Sigmoid colon (tissue), 7 donors: ENCODE data around the gene HLA-DRB5. TPM values are rescaled to one million over a fixed set of nuclear protein-coding genes. Genes with fewer than 3 reads are reported as not detected.

ENCODE experiments used
- DNase-seq: peaks from one replicate; pipeline ENCODE4 v3.0.0-alpha.2; 2019
- H3K27ac ChIP-seq, 4 donors: fragments of 200-600 bp; sonication (generic); one replicate each; pipeline ENCODE4 v1.5.1; 2016 to 2019; ENCODE audit warnings: mild to moderate bottlenecking in 1 of 4
- H3K27me3 ChIP-seq, 3 donors: fragments of 200-600 bp; sonication (generic); one replicate each; pipeline ENCODE4 v1.5.1; 2019; ENCODE audit warnings: mild to moderate bottlenecking in 1 of 3
- H3K36me3 ChIP-seq, 4 donors: fragments of 200-600 bp; sonication (generic); one replicate each; pipeline ENCODE4 v1.5.1; 2016 to 2019
- H3K4me1 ChIP-seq, 4 donors: fragments of 200-600 bp; sonication (generic); one replicate each; pipeline ENCODE4 v1.5.1; 2017 to 2019
- H3K4me3 ChIP-seq, 4 donors: fragments of 200-600 bp; sonication (generic); one replicate each; pipeline ENCODE4 v1.5.1; 2017 to 2019; ENCODE audit warnings: mild to moderate bottlenecking in 2 of 4, moderate library complexity in 1 of 4
- H3K9me3 ChIP-seq, 4 donors: fragments of 200-600 bp in 3 of 4; sonication (generic) in 3 of 4; one replicate each; pipeline versions ENCODE4 v1.5.1 to v1.6.1; 2013 to 2019
- EP300 ChIP-seq, 4 donors: sonication (generic); formaldehyde crosslinking; IDR thresholded peaks; one replicate each; pipeline ENCODE4 v1.6.1; 2017; ENCODE audit warnings: antibody characterized with exemption in 4 of 4
- POLR2A ChIP-seq, 2 donors: fragments of 450-650 bp; IDR thresholded peaks; one replicate each; pipeline ENCODE4 v1.6.1; 2016; ENCODE audit warnings: antibody characterized with exemption in 2 of 2, mild to moderate bottlenecking in 2 of 2, moderate library complexity in 2 of 2
- POLR2AphosphoS5 ChIP-seq, 4 donors: sonication (generic); formaldehyde crosslinking; IDR thresholded peaks; one replicate each; pipeline ENCODE4 v1.6.1; 2017; ENCODE audit warnings: antibody characterized with exemption in 4 of 4
- WGBS, 2 donors: extraction: QIAGEN DNeasy Blood & Tissue Kit; methylation state at CpG; one replicate each; pipeline ENCODE4 v1.1.7; 2013; 5-methylcytosine and 5-hydroxymethylcytosine counted together
- intact Hi-C: fragments of 100-400 bp; cut with DNase I; formaldehyde crosslinking; loops from one replicate; pipeline ENCODE4 v1.15.1; 2023
- polyA plus RNA-seq, 3 donors: library from polyadenylated mRNA; stranded (reverse); fragments of 200-250 nt; gene quantifications; one replicate each; pipeline ENCODE4 v1.2.3, GENCODE V29; 2013
- total RNA-seq, 4 donors: library from RNA; depleted of rRNA; stranded (reverse); fragments of >200 nt; gene quantifications; one replicate each; pipeline ENCODE4 v1.1.0, GENCODE V29; 2016
- TF ChIP-seq, protein P1 (sequence below), 4 experiments: fragments of 450-650 bp in 3 of 4; fragments of 200-600 bp in 1 of 4; IDR thresholded peaks; one replicate each; pipeline ENCODE4 v1.5.1; 2016 to 2019; ENCODE audit warnings: antibody characterized with exemption in 4 of 4, mild to moderate bottlenecking in 3 of 4, moderate library complexity in 2 of 4
- donor health status: healthy with polysubstance abuse.
- donor health status: Bipolar disorder and iron deficiency.
- donor health status: healthy.

Gene HLA-DRB5
- total and polyA plus RNA-seq, 7 donors, result 0.71 to 20.8 (median 2.1) TPM; not detected in 1

GRCh38 chr6:32568561-32568960, 38.5 kb upstream of the HLA-DRB5 start:
- Histone ChIP-seq H3K27ac (no peak overlapping the region), H3K4me3 (no peak overlapping the region), H3K9me3 (no peaks in the 10 kb centered on the region), H3K27me3 (no peaks in the 10 kb centered on the region), H3K36me3 (no peaks in the 10 kb centered on the region), H3K4me1 (no peaks in the 10 kb centered on the region)
- DNase-seq, result no peak
- intact Hi-C loops, result no loop called here
- WGBS, 2 donors, result 0 to 31% methylated on average over 5 to 6 of the region's 6 CpGs
- TF ChIP-seq, protein P1, sequence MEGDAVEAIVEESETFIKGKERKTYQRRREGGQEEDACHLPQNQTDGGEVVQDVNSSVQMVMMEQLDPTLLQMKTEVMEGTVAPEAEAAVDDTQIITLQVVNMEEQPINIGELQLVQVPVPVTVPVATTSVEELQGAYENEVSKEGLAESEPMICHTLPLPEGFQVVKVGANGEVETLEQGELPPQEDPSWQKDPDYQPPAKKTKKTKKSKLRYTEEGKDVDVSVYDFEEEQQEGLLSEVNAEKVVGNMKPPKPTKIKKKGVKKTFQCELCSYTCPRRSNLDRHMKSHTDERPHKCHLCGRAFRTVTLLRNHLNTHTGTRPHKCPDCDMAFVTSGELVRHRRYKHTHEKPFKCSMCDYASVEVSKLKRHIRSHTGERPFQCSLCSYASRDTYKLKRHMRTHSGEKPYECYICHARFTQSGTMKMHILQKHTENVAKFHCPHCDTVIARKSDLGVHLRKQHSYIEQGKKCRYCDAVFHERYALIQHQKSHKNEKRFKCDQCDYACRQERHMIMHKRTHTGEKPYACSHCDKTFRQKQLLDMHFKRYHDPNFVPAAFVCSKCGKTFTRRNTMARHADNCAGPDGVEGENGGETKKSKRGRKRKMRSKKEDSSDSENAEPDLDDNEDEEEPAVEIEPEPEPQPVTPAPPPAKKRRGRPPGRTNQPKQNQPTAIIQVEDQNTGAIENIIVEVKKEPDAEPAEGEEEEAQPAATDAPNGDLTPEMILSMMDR (IDR thresholded peaks at IDR 0.05), result no peak
- TF ChIP-seq EP300 (IDR thresholded peaks at IDR 0.05) (no peak), POLR2AphosphoS5 (IDR thresholded peaks at IDR 0.05) (no peak), POLR2A (IDR thresholded peaks at IDR 0.05) (no peak)

GRCh38 chr6:32566957-32567356, 36.9 kb upstream of the HLA-DRB5 start:
- TF ChIP-seq, protein P1 (IDR thresholded peaks at IDR 0.05), result no peak
- TF ChIP-seq EP300 (IDR thresholded peaks at IDR 0.05), result no peak
- no peak for TF ChIP-seq POLR2A (IDR thresholded peaks at IDR 0.05)
- TF ChIP-seq POLR2AphosphoS5 (IDR thresholded peaks at IDR 0.05), result no peak
- no peaks in the 10 kb centered on the region for H3K9me3 ChIP-seq
- H3K36me3 ChIP-seq, result no peaks in the 10 kb centered on the region
- H3K4me1 ChIP-seq, result no peaks in the 10 kb centered on the region
- no peak overlapping the region for H3K4me3 ChIP-seq
- H3K27me3 ChIP-seq, result no peaks in the 10 kb centered on the region
- no peak for DNase-seq
- WGBS, 2 donors, result 59 to 67% methylated on average over 5 to 8 of the region's 8 CpGs
- intact Hi-C loops, result no loop called here
- no peak overlapping the region for H3K27ac ChIP-seq

GRCh38 chr6:32565511-32565910, 35.4 kb upstream of the HLA-DRB5 start:
- no peaks in the 10 kb centered on the region for H3K4me1 ChIP-seq

GRCh38 chr6:32562940-32563339, 32.9 kb upstream of the HLA-DRB5 start:
- H3K4me3 ChIP-seq, result no peak overlapping the region
- WGBS, 2 donors, result 53% methylated on average over 2 of the region's 2 CpGs; no CpG with 5 or more reads in 1 of the 2 donors
- TF ChIP-seq POLR2A (IDR thresholded peaks at IDR 0.05), result no peak
- TF ChIP-seq EP300 (IDR thresholded peaks at IDR 0.05), result no peak
- no peak for TF ChIP-seq POLR2AphosphoS5 (IDR thresholded peaks at IDR 0.05)
- TF ChIP-seq, protein P1 (IDR thresholded peaks at IDR 0.05), result no peak
- no peak for DNase-seq
- H3K27me3 ChIP-seq, result no peaks in the 10 kb centered on the region
- no peaks in the 10 kb centered on the region for H3K36me3 ChIP-seq
- no peak overlapping the region for H3K27ac ChIP-seq
- no peaks in the 10 kb centered on the region for H3K9me3 ChIP-seq
- intact Hi-C loops, result no loop called here
- H3K4me1 ChIP-seq, result no peaks in the 10 kb centered on the region

More at GRCh38 chr6:32565511-32565910, 35.4 kb upstream of the HLA-DRB5 start:
- intact Hi-C loops, result no loop called here
- H3K4me3 ChIP-seq, result no peak overlapping the region
- 95% methylated on average over 1 of the region's 1 CpG; no CpG with 5 or more reads in 1 of the 2 donors for WGBS, 2 donors
- no peaks in the 10 kb centered on the region for H3K36me3 ChIP-seq
- H3K27ac ChIP-seq, result no peak overlapping the region
- no peak for TF ChIP-seq POLR2A (IDR thresholded peaks at IDR 0.05)
- TF ChIP-seq, protein P1 (IDR thresholded peaks at IDR 0.05), result no peak
- no peak for TF ChIP-seq POLR2AphosphoS5 (IDR thresholded peaks at IDR 0.05)
- no peak for TF ChIP-seq EP300 (IDR thresholded peaks at IDR 0.05)
- no peaks in the 10 kb centered on the region for H3K9me3 ChIP-seq
- DNase-seq, result no peak
- H3K27me3 ChIP-seq, result no peaks in the 10 kb centered on the region

DNA sequence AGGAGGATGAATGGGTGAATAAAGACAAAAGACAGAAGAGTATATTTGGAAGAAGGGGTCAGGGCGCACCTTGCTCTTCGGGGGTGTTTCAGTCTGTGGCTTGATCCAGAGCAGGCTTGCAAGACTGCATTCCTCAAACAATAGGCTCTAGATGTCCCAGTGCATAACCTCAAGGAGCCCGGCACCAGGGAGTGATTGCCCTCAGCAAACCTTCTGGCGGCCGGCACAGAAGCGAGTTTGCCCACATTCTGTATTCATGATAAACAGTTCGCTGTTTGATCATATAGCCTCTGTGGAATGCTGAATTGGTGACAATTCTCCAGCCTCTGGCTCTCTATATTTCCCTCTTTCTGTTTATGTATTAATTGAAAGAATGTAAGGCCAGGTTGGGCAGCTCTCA, 29.7 kb upstream of the HLA-DRB5 start:
- 80% methylated on average over 7 of the region's 7 CpGs; no CpG with 5 or more reads in 1 of the 2 donors for WGBS, 2 donors
- H3K9me3 ChIP-seq, result no peaks in the 10 kb centered on the region
- no peak overlapping the region for H3K4me3 ChIP-seq
- no peaks in the 10 kb centered on the region for H3K36me3 ChIP-seq
- TF ChIP-seq POLR2AphosphoS5 (IDR thresholded peaks at IDR 0.05), result no peak
- TF ChIP-seq, protein P1 (IDR thresholded peaks at IDR 0.05), result no peak
- TF ChIP-seq POLR2A (IDR thresholded peaks at IDR 0.05), result no peak
- no peak for TF ChIP-seq EP300 (IDR thresholded peaks at IDR 0.05)
- H3K4me1 ChIP-seq, result no peaks in the 10 kb centered on the region
- intact Hi-C loops, result no loop called here
- H3K27ac ChIP-seq, result no peak overlapping the region
- no peak for DNase-seq
- no peaks in the 10 kb centered on the region for H3K27me3 ChIP-seq
